CD14-positive monocyte (primary cell): Measurements from ENCODE around the gene MARVELD2. TPM values are rescaled to one million over a fixed set of nuclear protein-coding genes. Genes with fewer than 3 reads are reported as not detected.

ENCODE experiments used
- DNase-seq, 3 donors: peaks; one replicate each; pipeline ENCODE4 v3.0.0-alpha.2; 2011 to 2022
- H2AFZ ChIP-seq: 2 replicates; pipeline ENCODE4 v1.6.0; 2012; ENCODE audit warnings: mild to moderate bottlenecking, low read depth, low read length, inconsistent platforms; ENCODE audit not compliant: insufficient read depth, poor library complexity, severe bottlenecking
- H3K27ac ChIP-seq, 2 donors: 1 replicate in 1 of 2; 2 replicates in 1 of 2; pipeline ENCODE4 v1.5.1; 2012 to 2013; ENCODE audit warnings: low read length in 2 of 2, control low read depth in 1 of 2, inconsistent platforms in 1 of 2, low read depth in 1 of 2, mild to moderate bottlenecking in 1 of 2
- H3K27me3 ChIP-seq, 2 donors: one replicate each; pipeline versions ENCODE4 v1.6.0 to v1.6.1; 2011 to 2013; ENCODE audit warnings: low read length in 2 of 2; ENCODE audit not compliant: control insufficient read depth in 2 of 2, insufficient read depth in 2 of 2
- H3K36me3 ChIP-seq, 2 donors: replicated peaks in 1 of 2; 1 replicate in 1 of 2; 2 replicates in 1 of 2; pipeline versions ENCODE4 v1.5.1 to v1.6.1; 2012 to 2013; ENCODE audit warnings: low read length in 2 of 2, control low read depth in 1 of 2, inconsistent platforms in 1 of 2, mild to moderate bottlenecking in 1 of 2; ENCODE audit not compliant: insufficient read depth in 2 of 2, control insufficient read depth in 1 of 2
- H3K4me1 ChIP-seq, 2 donors: 1 replicate in 1 of 2; 2 replicates in 1 of 2; pipeline versions ENCODE4 v1.5.1 to v1.6.1; 2012 to 2013; ENCODE audit warnings: low read length in 2 of 2, control low read depth in 1 of 2, inconsistent platforms in 1 of 2, mild to moderate bottlenecking in 1 of 2, moderate library complexity in 1 of 2; ENCODE audit not compliant: insufficient read depth in 2 of 2, control insufficient read depth in 1 of 2
- H3K4me2 ChIP-seq: replicated peaks from 2 replicates; pipeline ENCODE3; 2012; ENCODE audit warnings: low read length, moderate library complexity, mild to moderate bottlenecking; ENCODE audit not compliant: poor library complexity, severe bottlenecking; ENCODE audit errors: extremely low read depth
- H3K4me3 ChIP-seq, 3 experiments: fragments of 200-600 bp in 1 of 3; sonication (generic) in 1 of 3; replicated peaks in 1 of 3; 1 replicate in 2 of 3; 2 replicates in 1 of 3; pipeline ENCODE4 v1.5.1; 2011 to 2013; ENCODE audit warnings: low read length in 3 of 3, mild to moderate bottlenecking in 3 of 3, control low read depth in 2 of 3, low read depth in 2 of 3, inconsistent platforms in 1 of 3, moderate library complexity in 1 of 3
- H3K79me2 ChIP-seq: 2 replicates; pipeline ENCODE4 v1.6.0; 2012; ENCODE audit warnings: mild to moderate bottlenecking, control low read depth, inconsistent platforms, low read length, moderate library complexity; ENCODE audit not compliant: insufficient read depth
- H3K9ac ChIP-seq: 2 replicates; pipeline ENCODE4 v1.6.0; 2017; ENCODE audit warnings: low read length, mild to moderate bottlenecking; ENCODE audit not compliant: insufficient read depth, poor library complexity, severe bottlenecking
- H3K9me3 ChIP-seq, 2 donors: replicated peaks in 1 of 2; 1 replicate in 1 of 2; 2 replicates in 1 of 2; pipeline versions ENCODE4 v1.5.1 to v1.6.1; 2012 to 2013; ENCODE audit warnings: low read length in 2 of 2, control low read depth in 1 of 2; ENCODE audit not compliant: control insufficient read depth in 1 of 2, insufficient read depth in 1 of 2
- H4K20me1 ChIP-seq: 2 replicates; pipeline ENCODE4 v1.6.0; 2012; ENCODE audit warnings: mild to moderate bottlenecking, low read length, control low read depth, moderate library complexity; ENCODE audit not compliant: insufficient read depth
- H3K27ac Mint-ChIP-seq, 7 donors: one replicate each; pipeline ENCODE4 v1.8.0; 2020; ENCODE audit warnings: mild to moderate bottlenecking in 7 of 7, mixed read lengths in 7 of 7, moderate library complexity in 6 of 7, inconsistent platforms in 2 of 7
- H3K27me3 Mint-ChIP-seq, 3 donors: one replicate each; pipeline ENCODE4 v1.8.0; 2021 to 2022; ENCODE audit warnings: low read depth in 3 of 3, mild to moderate bottlenecking in 3 of 3, mixed read lengths in 3 of 3, moderate library complexity in 3 of 3, inconsistent platforms in 1 of 3
- H3K36me3 Mint-ChIP-seq, 2 donors: one replicate each; pipeline ENCODE4 v1.8.0; 2020; ENCODE audit warnings: mixed read lengths in 2 of 2, inconsistent platforms in 1 of 2, mild to moderate bottlenecking in 1 of 2
- H3K4me1 Mint-ChIP-seq: one replicate; pipeline ENCODE4 v1.8.0; 2020; ENCODE audit warnings: mild to moderate bottlenecking, mixed read lengths
- H3K4me3 Mint-ChIP-seq, 2 donors: one replicate each; pipeline ENCODE4 v1.8.0; 2020; ENCODE audit warnings: mild to moderate bottlenecking in 2 of 2, mixed read lengths in 2 of 2, moderate library complexity in 1 of 2
- H3K9me3 Mint-ChIP-seq, 7 donors: one replicate each; pipeline ENCODE4 v1.8.0; 2020 to 2022; ENCODE audit warnings: mixed read lengths in 7 of 7, mild to moderate bottlenecking in 6 of 7, moderate library complexity in 6 of 7, inconsistent platforms in 2 of 7
- WGBS: methylation state at CpG from one replicate; pipeline ENCODE4 v1.1.5; 2013; ENCODE audit warnings: missing lambda C conversion rate; ENCODE audit not compliant: insufficient coverage; 5-methylcytosine and 5-hydroxymethylcytosine counted together
- intact Hi-C, 2 donors: fragments of 100-400 bp; cut with micrococcal nuclease; formaldehyde crosslinking; loops; one replicate each; pipeline versions ENCODE4 v1.15.0 to v1.15.1; 2023
- polyA plus RNA-seq, 3 donors: library from polyadenylated mRNA; depleted of rRNA in 1 of 3; unstranded in 2 of 3; stranded (reverse) in 1 of 3; fragments of 300-500 nt in 2 of 3; fragments of >200 nt in 1 of 3; fragmentation: Illumina TruSeq in 2 of 3; gene quantifications; 1 replicate in 2 of 3; 2 replicates in 1 of 3; pipeline ENCODE4 v1.2.3, GENCODE V29; 2012 to 2021
- TF ChIP-seq, protein P1 (sequence below): fragments of 200-600 bp; IDR thresholded peaks from one replicate; pipeline ENCODE4 v1.8.0; 2022; ENCODE audit warnings: antibody characterized with exemption, mild to moderate bottlenecking

Gene MARVELD2
- polyA plus RNA-seq, 3 donors, result 0.15 TPM; not detected in 2

DNA sequence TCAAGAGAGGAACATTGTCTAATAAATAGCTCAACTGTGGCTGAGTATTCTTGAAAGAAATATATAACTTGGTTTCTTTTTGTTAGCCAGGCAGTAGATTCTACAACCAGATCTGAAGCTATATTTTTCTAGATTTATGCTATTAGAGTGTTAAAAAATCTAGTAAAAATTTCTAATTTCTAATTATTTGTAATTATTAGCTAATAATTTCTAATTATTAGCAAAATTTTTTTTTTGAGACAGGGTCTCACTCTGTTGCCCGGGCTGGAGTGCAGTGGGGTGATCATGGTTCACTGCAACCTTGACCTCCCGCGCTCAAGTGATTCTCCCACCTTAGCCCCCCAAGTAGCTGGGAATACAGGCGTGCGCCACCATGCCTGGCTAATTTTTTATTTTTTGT lies 42.5 kb upstream of the MARVELD2 start:
- Mint-ChIP-seq H3K27me3 (no peaks in the 10 kb centered on the region), H3K4me1 (peaks cover 23% of the 10 kb centered on the region), H3K9me3 (no peaks in the 10 kb centered on the region), H3K4me3 (no peak overlapping the region), H3K27ac (no peak overlapping the region), H3K36me3 (peaks cover 24 to 28% of the 10 kb centered on the region in 2 donors)
- H2AFZ ChIP-seq, result no peak overlapping the region
- H4K20me1 ChIP-seq, result no peaks in the 10 kb centered on the region
- H3K27me3 ChIP-seq, result no peaks in the 10 kb centered on the region
- TF ChIP-seq, protein P1, sequence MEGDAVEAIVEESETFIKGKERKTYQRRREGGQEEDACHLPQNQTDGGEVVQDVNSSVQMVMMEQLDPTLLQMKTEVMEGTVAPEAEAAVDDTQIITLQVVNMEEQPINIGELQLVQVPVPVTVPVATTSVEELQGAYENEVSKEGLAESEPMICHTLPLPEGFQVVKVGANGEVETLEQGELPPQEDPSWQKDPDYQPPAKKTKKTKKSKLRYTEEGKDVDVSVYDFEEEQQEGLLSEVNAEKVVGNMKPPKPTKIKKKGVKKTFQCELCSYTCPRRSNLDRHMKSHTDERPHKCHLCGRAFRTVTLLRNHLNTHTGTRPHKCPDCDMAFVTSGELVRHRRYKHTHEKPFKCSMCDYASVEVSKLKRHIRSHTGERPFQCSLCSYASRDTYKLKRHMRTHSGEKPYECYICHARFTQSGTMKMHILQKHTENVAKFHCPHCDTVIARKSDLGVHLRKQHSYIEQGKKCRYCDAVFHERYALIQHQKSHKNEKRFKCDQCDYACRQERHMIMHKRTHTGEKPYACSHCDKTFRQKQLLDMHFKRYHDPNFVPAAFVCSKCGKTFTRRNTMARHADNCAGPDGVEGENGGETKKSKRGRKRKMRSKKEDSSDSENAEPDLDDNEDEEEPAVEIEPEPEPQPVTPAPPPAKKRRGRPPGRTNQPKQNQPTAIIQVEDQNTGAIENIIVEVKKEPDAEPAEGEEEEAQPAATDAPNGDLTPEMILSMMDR, result no peak
- H3K4me1 ChIP-seq, result peaks cover 18 to 26% of the 10 kb centered on the region in 2 donors
- no peak overlapping the region for H3K27ac ChIP-seq
- no peak for DNase-seq
- no peak overlapping the region for H3K4me2 ChIP-seq
- no peaks in the 10 kb centered on the region for H3K9me3 ChIP-seq
- no CpG with 5 or more reads among the region's 5 CpGs for WGBS
- H3K4me3 ChIP-seq, result no peak overlapping the region
- peaks cover 15 to 33% of the 10 kb centered on the region in 2 donors for H3K36me3 ChIP-seq
- H3K79me2 ChIP-seq, result peaks cover 50% of the 10 kb centered on the region
- intact Hi-C loops, result no loop called here
- H3K9ac ChIP-seq, result no peak overlapping the region

DNA sequence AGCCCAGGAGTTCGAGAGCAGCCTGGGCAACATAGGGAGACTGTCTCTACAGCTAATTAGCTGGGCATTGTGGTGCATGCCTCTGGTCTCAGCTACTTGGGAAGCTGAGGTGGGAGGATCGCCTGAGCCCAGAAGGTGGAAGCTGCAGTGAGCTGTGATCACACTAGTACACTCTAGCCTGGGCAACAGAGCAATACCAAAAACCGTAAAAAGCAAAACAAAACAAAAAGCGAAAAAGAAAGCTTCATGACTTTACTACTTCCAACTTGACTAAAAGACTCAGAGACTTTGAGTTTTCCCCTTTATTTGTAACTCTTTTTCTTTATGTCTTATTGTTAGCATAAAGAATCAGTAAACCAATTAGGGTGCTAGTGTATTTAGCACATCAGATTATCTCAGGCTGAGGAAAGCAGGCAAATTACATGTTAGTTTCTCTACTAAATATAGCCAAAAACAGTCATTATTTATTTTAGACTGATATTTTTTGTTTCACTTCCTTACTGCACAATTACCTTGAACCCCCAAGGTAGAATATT lies 39.9 kb upstream of the MARVELD2 start:
- no peak for DNase-seq
- Histone ChIP-seq H3K27me3 (no peaks in the 10 kb centered on the region), H3K36me3 (peaks cover 24 to 51% of the 10 kb centered on the region in 2 donors), H4K20me1 (no peaks in the 10 kb centered on the region), H3K4me3 (no peak overlapping the region), H3K4me1 (peaks cover 8 to 10% of the 10 kb centered on the region in 2 donors), H3K9me3 (no peaks in the 10 kb centered on the region), H3K27ac (no peak overlapping the region), H2AFZ (no peak overlapping the region), H3K4me2 (no peak overlapping the region), H3K79me2 (peaks cover 26% of the 10 kb centered on the region), H3K9ac (no peak overlapping the region)
- Mint-ChIP-seq H3K9me3 (no peaks in the 10 kb centered on the region), H3K4me1 (peaks cover 12% of the 10 kb centered on the region), H3K27ac (peak overlapping the region in 1 of 7 donors; percentile 26), H3K27me3 (no peaks in the 10 kb centered on the region), H3K4me3 (no peak overlapping the region), H3K36me3 (peaks cover 28 to 36% of the 10 kb centered on the region in 2 donors)
- intact Hi-C loops, result no loop called here
- 100% methylated on average over 1 of the region's 4 CpGs for WGBS
- TF ChIP-seq, protein P1, result no peak
